GM18868 (cell line): ENCODE measurements around the gene PDAP1.
"Not testable (repeated sequence)": the region's sequence is repeated elsewhere in the genome, so short reads cannot be mapped to it uniquely, and the experiment has no call there.

ENCODE experiments used
- ATAC-seq: cut with Tn5 transposase; IDR thresholded peaks from one replicate; pipeline ENCODE4 v1.9.1; 2021; ENCODE audit warnings: mild to moderate bottlenecking, moderate library complexity; ENCODE audit not compliant: unreplicated experiment

PDAP1 gene

DNA sequence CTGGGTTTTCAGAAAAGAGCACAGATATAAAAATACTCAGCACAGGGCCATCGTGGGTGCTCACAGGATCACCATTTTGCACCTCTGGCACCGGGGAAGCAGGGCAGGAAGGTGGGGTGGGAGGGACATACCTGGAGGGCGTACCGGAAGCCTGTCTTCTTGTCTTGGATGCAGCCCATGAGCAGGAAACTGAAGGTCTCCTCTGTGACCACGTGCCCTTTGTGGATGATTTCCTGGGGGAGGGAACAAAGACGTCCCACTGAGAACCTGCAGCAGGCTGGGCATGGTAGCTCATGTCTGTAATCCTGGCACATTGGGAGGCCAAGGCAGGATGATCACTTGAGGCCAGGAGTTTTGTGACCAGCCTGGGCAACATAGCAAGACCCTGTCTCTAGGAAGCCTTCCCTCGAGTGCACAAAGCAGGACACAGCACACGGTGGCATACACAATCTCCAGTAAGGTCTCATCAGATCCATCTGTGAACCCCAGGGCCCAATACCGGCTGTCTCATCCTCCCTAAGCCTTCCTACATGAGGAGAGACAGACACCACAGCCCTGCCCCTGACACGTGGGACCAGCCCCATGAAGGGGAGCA, 20.7 kb upstream of the PDAP1 start:
- ATAC-seq: no peak

GRCh38 chr7:99424932-99425730, 16.7 kb upstream of the PDAP1 start:
- no peak for ATAC-seq

- ATAC-seq: no peak
Measured at GRCh38 chr7:99422625-99423024, 14.2 kb upstream of the PDAP1 start.

DNA sequence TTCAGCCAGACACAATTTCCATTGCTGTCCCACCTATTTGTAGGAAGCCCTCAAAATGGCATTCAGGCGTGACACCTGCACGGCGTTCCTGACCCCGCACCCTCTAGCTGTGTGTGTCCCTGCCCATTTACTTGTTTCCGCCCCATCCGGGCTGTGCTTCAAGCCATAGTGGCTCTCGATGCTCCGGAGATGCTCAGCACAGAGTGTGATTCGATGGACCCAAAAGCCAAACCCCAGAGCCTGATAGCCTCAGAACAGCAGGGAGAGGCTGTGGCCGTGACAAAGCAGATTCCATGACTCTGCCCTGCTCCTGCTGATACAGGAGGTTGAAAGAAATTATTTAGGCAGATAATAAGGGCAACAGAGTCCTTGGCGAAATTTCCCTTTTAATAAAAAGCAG, 13.8 kb upstream of the PDAP1 start:
- ATAC-seq: no peak

- ATAC-seq: no peak
Measured at GRCh38 chr7:99420986-99421385, 12.6 kb upstream of the PDAP1 start.

DNA sequence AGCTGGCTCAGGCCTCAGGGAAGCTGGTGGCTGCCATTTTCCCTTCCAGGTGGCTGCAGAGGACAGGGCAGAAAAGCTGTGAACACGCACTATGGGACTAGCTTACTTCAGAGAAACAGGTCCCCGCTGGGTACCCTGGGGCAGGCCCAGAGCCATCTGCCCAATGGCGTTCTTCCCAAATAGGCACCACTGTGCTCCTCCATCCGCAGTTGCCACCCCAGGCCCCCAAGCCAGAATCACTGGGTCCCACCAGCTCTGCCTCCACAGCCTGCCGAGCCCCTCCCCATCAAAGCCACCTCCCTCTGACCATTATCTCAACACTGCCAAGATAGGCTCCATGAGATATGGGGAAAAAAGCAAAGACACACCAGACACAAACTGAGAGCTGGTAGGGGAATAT, 11.8 kb upstream of the PDAP1 start:
- ATAC-seq: no peak

DNA sequence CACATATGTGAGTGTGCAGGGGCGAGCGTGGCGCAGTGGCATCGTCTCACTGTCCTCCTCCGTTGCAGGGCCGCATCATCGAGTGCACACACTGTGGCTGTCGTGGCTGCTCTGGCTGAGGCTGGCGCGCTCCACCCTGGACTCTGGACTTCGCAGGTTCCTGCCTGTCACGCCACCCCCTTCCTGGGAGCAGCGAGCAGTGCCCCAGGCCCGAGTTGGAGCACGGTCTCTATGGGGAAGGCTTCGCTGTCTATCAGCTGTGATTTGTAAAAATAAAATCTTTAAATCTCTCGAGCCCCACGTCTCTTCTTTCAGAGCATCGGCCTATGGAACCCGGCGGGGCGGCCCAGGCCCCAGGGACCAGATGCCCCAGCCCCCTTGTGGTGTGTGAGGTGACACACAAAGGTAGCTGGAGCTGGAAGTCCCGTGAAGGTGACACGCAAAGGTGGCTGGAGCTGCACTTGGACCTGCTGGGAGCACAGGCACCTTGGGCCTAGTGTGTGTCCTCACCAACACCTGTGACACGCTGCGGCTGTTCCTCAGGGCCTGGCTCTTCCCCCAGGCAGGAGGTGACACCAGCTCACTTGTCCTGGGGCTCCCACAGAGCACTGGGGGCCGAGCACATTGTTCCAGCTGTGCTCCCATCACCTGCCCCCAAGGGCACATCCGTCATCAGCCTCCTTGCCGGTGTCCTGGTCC, 11.1 kb upstream of the PDAP1 start:
- ATAC-seq: no peak

- ATAC-seq: no peak
Measured at GRCh38 chr7:99418260-99418659, 9.9 kb upstream of the PDAP1 start.

- not testable (repeated sequence) for ATAC-seq
Measured at GRCh38 chr7:99415513-99416127, 7.2 kb upstream of the PDAP1 start.

- no peak for ATAC-seq
Measured at GRCh38 chr7:99410635-99411034, 2.2 kb upstream of the PDAP1 start.

DNA sequence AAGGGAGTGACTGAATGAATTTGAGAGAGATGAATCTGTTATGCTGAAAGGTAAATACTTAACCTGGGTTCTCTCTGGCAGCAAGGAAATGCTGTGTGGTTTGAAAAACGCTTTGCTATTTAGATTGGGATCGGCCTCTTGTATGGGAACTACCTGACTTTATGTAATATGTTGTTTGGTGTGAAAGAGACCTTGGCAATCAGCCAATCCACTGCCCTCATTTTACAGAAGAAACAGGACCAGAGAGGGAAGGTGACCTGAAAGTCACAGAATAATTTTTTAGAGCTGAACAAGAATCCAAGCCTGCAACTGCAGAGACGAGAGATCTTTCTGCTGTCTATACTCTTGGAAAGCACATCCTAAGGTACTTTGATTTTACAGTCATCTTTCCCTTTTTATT, 1.4 kb upstream of the PDAP1 start:
- ATAC-seq: no peak

DNA sequence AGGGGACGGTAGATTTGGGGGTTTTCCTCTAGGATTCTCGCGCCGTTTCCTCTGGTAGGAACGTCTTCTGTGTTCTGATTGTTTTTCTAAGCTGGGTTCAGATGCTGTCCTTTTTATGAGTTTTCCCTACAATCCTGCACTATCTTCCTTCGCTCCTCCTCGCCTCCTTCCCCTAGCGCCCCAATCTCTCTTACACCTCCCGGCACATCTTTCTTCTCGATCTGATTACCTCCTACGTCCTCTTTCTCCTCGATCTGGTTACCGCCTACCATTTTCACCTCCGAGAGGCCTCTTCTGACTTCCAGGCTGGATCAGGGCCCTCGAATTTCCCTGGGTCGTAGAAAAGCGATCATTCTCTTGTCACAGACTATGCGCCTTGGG, 785 bp upstream of the PDAP1 start:
- ATAC-seq: no peak

DNA sequence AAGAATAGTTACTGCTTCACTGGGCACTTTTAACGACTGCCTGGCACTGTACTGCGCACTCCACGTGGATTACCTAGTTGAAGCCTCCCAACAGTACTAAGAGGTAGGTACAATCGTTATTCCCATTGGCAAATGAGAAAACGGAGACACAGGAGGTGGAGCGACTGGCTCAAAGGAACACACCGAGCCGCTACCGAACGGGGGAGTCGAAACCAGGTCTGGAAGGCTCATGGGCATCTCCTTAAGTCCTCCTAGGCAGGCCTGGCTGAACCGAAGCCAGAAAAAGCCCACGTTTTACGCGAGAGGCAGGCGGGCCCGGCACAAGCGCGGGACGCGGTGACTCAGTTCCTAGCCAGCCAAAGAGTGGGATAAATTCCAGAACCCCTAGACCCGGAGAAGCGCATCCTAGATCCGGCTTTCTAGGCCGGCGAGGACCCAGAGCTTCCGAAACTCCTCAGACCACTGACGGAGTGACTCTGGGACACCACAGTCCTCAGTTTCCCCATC, 472 bp downstream of the PDAP1 start:
- ATAC-seq: no peak

DNA sequence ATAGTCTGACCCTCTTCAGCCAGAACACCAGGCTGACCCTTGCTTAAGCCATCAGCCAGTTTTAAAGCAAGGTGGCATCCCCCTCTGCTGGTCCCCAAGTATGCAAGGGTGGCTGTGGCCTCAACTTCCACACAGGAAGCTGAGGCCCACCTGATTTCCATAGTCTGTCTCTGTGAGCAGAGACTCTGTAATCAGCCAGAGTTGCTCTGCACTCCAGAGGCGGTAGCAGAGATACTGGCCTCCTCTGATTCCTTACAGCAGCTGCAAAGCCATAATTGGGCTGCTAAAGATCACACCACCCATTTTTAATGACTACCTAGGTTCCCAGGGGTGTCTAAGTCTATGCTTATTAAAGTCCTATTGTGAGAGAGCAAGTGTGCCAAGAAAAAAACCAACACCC, 1.8 kb downstream of the PDAP1 start:
- ATAC-seq: no peak

- no peak for ATAC-seq
Measured at GRCh38 chr7:99404977-99405320, 3.4 kb downstream of the PDAP1 start.

DNA sequence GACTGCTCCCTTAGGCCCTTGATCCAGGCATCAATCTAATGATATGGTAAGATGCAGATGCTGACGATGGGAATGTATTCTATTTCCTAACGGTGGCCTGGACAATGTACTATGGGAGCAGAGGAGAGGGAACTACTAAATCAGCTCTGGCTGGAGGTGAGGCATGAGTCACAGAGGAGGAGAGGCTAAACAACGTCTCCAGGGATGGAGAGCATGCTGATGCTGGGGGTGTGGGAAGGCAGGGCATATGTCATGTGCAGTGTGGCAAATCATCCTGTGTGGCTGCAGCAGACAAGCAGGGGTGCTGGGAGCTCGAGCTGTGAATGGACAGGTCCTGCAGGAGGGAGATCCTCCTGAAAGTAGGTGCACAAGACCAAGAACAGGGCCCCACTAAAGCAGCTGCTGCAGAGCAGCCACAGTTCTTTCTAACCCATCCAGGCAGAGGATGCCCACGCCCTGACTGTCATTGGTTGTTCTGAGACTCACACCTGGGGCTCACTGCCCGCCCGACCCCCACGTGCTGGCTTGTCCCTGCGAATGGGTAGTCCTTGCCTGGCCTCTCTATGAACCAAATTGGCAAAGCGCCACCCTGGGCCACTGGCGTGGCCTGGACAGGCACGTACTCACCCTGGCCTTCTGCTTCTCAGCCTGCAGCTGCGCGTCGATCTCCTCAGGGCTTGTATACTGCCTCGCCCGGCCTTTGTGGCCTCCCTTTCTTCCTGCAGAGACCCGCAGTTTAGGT, 4.0 kb downstream of the PDAP1 start:
- no peak for ATAC-seq

DNA sequence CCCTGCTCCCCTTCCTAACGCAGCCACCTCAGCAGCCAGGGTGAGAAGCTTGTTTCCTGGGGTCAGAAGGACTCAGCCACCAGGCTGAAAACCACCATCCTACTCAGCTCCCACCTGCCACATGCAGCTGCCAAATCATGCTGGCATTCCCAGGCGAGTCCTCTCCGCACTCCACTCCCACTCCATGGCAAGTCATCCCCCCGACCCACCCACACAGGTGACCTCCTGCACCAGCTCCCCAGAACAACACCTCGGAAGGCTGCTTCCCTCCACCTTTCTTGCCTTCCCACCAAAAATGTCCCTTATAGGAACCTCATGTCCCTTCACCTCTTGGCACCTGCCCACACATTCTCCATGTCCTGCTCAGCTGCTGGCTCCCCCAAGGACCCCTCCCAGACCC, 4.6 kb downstream of the PDAP1 start:
- ATAC-seq: no peak

DNA sequence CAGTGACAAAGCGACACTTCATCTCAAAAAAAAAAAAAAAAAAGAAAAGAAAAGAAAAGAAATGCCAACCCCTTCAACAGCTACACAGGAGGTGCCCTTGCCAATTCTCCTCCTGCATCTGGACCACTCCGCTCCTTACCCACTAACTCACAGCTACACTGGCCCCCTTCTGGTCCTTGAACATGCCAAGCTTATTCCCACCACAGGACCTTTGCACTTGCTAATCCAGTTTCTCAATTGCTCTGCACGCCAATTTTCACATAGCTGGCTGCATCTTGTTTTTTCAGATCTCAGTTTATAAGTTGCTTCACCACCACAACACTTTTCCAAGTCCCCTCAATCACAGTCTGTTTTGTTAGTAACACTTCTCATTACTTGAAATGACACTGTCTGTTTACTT, 5.5 kb downstream of the PDAP1 start:
- ATAC-seq: no peak

GRCh38 chr7:99399597-99399996, 8.8 kb downstream of the PDAP1 start:
- no peak for ATAC-seq

GRCh38 chr7:99398891-99399445, 9.4 kb downstream of the PDAP1 start:
- no peak for ATAC-seq
